ENCODE data around the gene ZNF365. TPM values are rescaled to one million over a fixed set of nuclear protein-coding genes. Genes with fewer than 3 reads are reported as not detected.

The ZNF365 gene
- total and polyA plus RNA-seq, 9 of the 15 experiments (the other 6 are each of a cell fraction or from before 2014, with no cell fraction given): 0.03 to 0.04 TPM; not detected in 7

DNA sequence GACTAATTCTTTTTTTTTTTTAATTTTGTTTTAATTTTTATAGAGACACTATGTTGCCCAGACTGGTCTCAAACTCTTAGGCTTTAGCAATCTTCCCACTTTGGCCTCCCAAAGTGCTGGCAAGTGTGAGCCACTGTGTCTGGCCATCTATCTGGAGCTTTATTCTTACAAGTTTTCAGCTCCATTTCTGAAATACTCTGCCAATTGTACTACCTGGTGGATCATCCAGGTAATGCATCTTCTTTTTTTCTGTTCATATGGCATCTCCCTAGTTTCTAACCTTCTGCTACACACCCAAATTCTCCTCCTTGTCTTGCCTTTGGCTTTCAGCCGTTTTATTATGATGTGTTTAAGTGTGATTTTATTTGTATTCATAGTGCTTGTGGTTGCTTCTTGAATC lies 40.2 kb downstream of the ZNF365 start:
- no peaks in the 10 kb centered on the region for H4K20me1 ChIP-seq (replicated peaks; ENCODE audit: control insufficient read depth, insufficient read depth, low read length)
- H3K27me3 ChIP-seq (ENCODE audit: control insufficient read depth in 2 of 2, insufficient read depth in 2 of 2, low read length in 2 of 2): no peaks in the 10 kb centered on the region
- no peaks in the 10 kb centered on the region for H3K79me2 ChIP-seq (ENCODE audit: control insufficient read depth, insufficient read depth, low read length)
- FAIRE-seq: no peak
- ChIA-PET POLR2A (interaction anchor here (0.6 to 1.0 kb wide), 2 partner anchors 9 to 696 kb away, joined by 3 to 4 read pairs; no protein-coding TSS in a partner anchor), CTCF (ENCODE audit: low intra/inter-chr PET ratio) (no interaction called here)
- intact Hi-C loops (cut with micrococcal nuclease): no loop called here
- H3K4me2 ChIP-seq (ENCODE audit: insufficient read depth, low read length): no peak overlapping the region
- H2AFZ ChIP-seq (ENCODE audit: low read depth, low read length): no peak overlapping the region
- H3K9ac ChIP-seq (ENCODE audit: insufficient read depth in 1 of 2, low read depth in 2 of 2, low read length in 2 of 2): no peak overlapping the region
- no peak overlapping the region for H3K27ac ChIP-seq (ENCODE audit: extremely low read depth, low read depth, low read length)
- DNase-seq (ENCODE audit: extremely low read depth in 1 of 4, low spot score in 3 of 4): no peak
- in situ Hi-C loops (cut with MboI): no loop called here
- no peak for ATAC-seq
- no TSS peak for BruUV-seq (replicated peaks)
- WGBS (ENCODE audit: insufficient coverage, low coverage, missing lambda C conversion rate): 0% methylated on average over 1 of the region's 1 CpG
- H3K4me3 ChIP-seq: no peak overlapping the region
- TF ChIP-seq MAFG (tag; conservative IDR thresholded peaks at IDR 0.05) (no peak), ZFPM2 (CRISPR knock-in tag; IDR thresholded peaks at IDR 0.05) (no peak), DMBX1 (CRISPR knock-in tag; IDR thresholded peaks at IDR 0.05; ENCODE audit: borderline replicate concordance) (no peak), ZNF3 (CRISPR knock-in tag; IDR thresholded peaks at IDR 0.05) (no peak)
- no peaks in the 10 kb centered on the region for H3K9me1 ChIP-seq (ENCODE audit: control insufficient read depth, insufficient read depth, low read length)
- no peaks in the 10 kb centered on the region for H3K36me3 ChIP-seq (ENCODE audit: control insufficient read depth, insufficient read depth, low read length)
- no peaks in the 10 kb centered on the region for H3K4me1 ChIP-seq (replicated peaks in 1 of 2; ENCODE audit: control insufficient read depth in 2 of 2, insufficient read depth in 2 of 2, low read length in 2 of 2)
- H3K9me3 ChIP-seq (replicated peaks; ENCODE audit: control insufficient read depth, insufficient read depth, low read depth, low read length): no peaks in the 10 kb centered on the region

DNA sequence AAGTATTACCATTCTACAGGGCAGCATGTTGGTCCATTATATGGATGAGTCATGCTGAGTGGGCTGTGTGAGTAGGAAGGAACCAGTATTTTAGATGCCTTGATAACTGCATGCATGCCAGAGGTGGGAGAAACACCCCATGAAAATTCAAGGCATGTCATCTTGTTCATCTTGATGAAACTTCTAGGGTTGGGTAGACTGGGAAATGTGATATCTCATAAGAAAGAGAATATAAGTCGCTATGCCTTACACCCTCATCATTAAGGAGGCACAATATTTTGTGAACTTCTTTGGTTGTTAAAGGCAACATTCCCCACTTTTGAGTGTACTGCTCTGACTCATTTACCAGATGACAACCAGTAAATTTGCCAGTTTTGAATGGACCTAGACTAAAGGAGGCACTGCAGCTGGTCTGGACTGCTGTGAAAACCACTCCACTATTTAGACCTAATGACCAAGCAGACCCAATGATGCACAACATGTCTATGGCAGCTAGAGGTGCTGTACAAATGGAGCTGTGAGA lies 48.0 kb downstream of the ZNF365 start:
- Histone ChIP-seq H3K4me3 (no peak overlapping the region), H3K79me2 (ENCODE audit: control insufficient read depth, insufficient read depth, low read length) (no peaks in the 10 kb centered on the region), H4K20me1 (replicated peaks; ENCODE audit: control insufficient read depth, insufficient read depth, low read length) (no peaks in the 10 kb centered on the region), H3K4me1 (replicated peaks in 1 of 2; ENCODE audit: control insufficient read depth in 2 of 2, insufficient read depth in 2 of 2, low read length in 2 of 2) (no peaks in the 10 kb centered on the region), H3K36me3 (ENCODE audit: control insufficient read depth, insufficient read depth, low read length) (no peaks in the 10 kb centered on the region), H3K9ac (ENCODE audit: insufficient read depth in 1 of 2, low read depth in 2 of 2, low read length in 2 of 2) (no peak overlapping the region), H3K27ac (ENCODE audit: extremely low read depth, low read depth, low read length) (no peak overlapping the region), H2AFZ (ENCODE audit: low read depth, low read length) (no peak overlapping the region), H3K9me3 (replicated peaks; ENCODE audit: control insufficient read depth, insufficient read depth, low read depth, low read length) (no peaks in the 10 kb centered on the region), H3K4me2 (ENCODE audit: insufficient read depth, low read length) (no peak overlapping the region), H3K27me3 (ENCODE audit: control insufficient read depth in 2 of 2, insufficient read depth in 2 of 2, low read length in 2 of 2) (no peaks in the 10 kb centered on the region), H3K9me1 (ENCODE audit: control insufficient read depth, insufficient read depth, low read length) (no peaks in the 10 kb centered on the region)
- WGBS (ENCODE audit: insufficient coverage, low coverage, missing lambda C conversion rate): 0% methylated on average over 1 of the region's 1 CpG
- no TSS peak for BruUV-seq (replicated peaks)
- ChIA-PET POLR2A (no interaction called here), CTCF (ENCODE audit: low intra/inter-chr PET ratio) (no interaction called here)
- FAIRE-seq: no peak
- in situ Hi-C loops (cut with MboI) (no loop called here), intact Hi-C loops (cut with micrococcal nuclease) (no loop called here)
- TF ChIP-seq, protein P1, sequence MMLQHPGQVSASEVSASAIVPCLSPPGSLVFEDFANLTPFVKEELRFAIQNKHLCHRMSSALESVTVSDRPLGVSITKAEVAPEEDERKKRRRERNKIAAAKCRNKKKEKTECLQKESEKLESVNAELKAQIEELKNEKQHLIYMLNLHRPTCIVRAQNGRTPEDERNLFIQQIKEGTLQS (IDR thresholded peaks at IDR 0.05): peak; percentile 34; the same call in 1 of the 2 replicates
- TF ChIP-seq, protein P1 (CRISPR knock-in tag; conservative IDR thresholded peaks at IDR 0.05): no peak
- TF ChIP-seq HMG20A (CRISPR knock-in tag; conservative IDR thresholded peaks at IDR 0.05): no peak
- TF ChIP-seq EGR1 (conservative IDR thresholded peaks at IDR 0.05): peak; percentile 27; the same call in 1 of the 2 replicates
- TF ChIP-seq FOSL1 (tag; conservative IDR thresholded peaks at IDR 0.05): peak; percentile 32; the same call in 1 of the 2 replicates
- DNase-seq (ENCODE audit: extremely low read depth in 1 of 4, low spot score in 3 of 4): peak in 1 of 4 experiments; percentile 3
- no peak for ATAC-seq
